Measurements from ENCODE around the gene GPRC5B.

DNA sequence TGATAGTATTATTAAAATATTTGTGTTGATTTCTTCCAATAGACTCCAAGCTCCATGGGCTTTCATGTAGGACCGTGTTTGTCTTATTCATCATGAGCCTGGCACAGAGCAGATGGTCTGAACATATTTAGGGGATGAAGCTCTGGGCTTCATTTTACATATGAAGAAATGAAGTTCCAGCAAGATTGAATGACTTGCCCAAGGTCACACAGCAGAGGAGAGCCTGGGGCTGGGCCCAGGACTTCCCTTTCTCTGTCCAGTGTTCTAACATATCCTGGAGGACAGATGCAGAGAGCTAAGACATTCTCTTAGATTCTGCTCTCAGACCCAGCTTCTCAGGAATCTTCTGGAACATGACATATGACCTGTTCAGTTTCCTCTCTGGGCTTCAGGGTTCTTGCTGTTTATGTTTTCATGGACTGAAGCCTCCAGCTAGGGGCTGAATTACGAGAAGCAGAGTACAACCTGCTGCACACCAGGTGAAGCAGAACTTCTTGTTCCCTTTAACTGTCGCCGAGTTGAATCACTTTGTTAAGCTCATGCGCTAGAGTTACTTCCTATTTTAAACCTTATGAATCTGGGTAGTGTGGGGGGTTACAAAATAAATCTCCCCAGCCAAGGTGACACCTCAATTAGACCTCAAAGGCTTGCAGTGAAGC, 53.6 kb downstream of the GPRC5B start:
- TF ChIP-seq, protein P1, sequence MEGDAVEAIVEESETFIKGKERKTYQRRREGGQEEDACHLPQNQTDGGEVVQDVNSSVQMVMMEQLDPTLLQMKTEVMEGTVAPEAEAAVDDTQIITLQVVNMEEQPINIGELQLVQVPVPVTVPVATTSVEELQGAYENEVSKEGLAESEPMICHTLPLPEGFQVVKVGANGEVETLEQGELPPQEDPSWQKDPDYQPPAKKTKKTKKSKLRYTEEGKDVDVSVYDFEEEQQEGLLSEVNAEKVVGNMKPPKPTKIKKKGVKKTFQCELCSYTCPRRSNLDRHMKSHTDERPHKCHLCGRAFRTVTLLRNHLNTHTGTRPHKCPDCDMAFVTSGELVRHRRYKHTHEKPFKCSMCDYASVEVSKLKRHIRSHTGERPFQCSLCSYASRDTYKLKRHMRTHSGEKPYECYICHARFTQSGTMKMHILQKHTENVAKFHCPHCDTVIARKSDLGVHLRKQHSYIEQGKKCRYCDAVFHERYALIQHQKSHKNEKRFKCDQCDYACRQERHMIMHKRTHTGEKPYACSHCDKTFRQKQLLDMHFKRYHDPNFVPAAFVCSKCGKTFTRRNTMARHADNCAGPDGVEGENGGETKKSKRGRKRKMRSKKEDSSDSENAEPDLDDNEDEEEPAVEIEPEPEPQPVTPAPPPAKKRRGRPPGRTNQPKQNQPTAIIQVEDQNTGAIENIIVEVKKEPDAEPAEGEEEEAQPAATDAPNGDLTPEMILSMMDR (IDR thresholded peaks at IDR 0.05), result no peak
- TF ChIP-seq POLR2A (IDR thresholded peaks at IDR 0.05), result no peak

All from transverse colon (tissue), 3 donors.